GM12891 (cell line): Measurements from ENCODE around the gene MED13L.

Experiments
- DNase-seq: peaks from one replicate; pipeline ENCODE4 v3.0.0; 2011; ENCODE audit warnings: low spot score; ENCODE audit not compliant: insufficient read length
- FAIRE-seq: peaks from 2 replicates; lab custom pipeline; 2011; peaks lifted over from hg19 to GRCh38; lab: Jason Lieb, UNC
- PAX5 ChIP-seq: IDR thresholded peaks from 2 replicates; pipeline ENCODE4 v1.6.1; 2011; ENCODE audit warnings: low read length, moderate library complexity, mild to moderate bottlenecking; ENCODE audit not compliant: insufficient read depth, severe bottlenecking
- POLR2A ChIP-seq: IDR thresholded peaks from 2 replicates; pipeline ENCODE4 v1.6.1; 2011; ENCODE audit warnings: low read depth, low read length, control low read depth
- POLR2AphosphoS5 ChIP-seq: IDR thresholded peaks from 2 replicates; pipeline ENCODE4 v1.6.1; 2011; ENCODE audit warnings: low read depth, low read length, control low read depth
- POU2F2 ChIP-seq: IDR thresholded peaks from 2 replicates; pipeline ENCODE4 v1.6.1; 2011; ENCODE audit warnings: low read depth, mild to moderate bottlenecking, control low read depth, low read length, moderate library complexity
- SPI1 ChIP-seq: IDR thresholded peaks from 2 replicates; pipeline ENCODE4 v1.6.1; 2011; ENCODE audit warnings: low read depth, low read length, control low read depth
- TAF1 ChIP-seq: IDR thresholded peaks from 2 replicates; pipeline ENCODE4 v1.6.1; 2011; ENCODE audit warnings: low read depth, low read length, control low read depth

Gene MED13L

DNA sequence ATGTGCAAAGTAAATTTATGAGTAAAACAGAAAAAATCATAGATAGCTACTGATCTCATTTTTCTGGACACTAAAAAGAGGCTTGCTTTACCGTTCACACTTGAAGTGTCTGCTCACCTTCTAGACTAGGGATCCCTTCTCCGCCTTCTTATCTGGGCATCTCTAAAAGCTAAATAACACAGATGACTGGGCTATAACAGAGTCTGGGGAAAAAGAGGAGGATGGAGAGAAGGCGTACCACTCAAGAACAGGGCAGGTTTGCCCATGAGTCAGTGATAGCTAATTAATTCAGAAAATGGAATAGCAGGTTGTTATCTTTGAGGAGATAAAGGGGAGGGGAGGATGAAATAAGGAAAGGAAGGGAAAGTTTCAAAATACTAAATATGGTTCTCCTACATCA, 185.3 kb downstream of the MED13L start:
- FAIRE-seq (no peak), DNase-seq (no peak)
- TF ChIP-seq TAF1, result no peak
- no peak for TF ChIP-seq SPI1
- TF ChIP-seq PAX5, result no peak
- TF ChIP-seq POLR2A, result no peak

DNA sequence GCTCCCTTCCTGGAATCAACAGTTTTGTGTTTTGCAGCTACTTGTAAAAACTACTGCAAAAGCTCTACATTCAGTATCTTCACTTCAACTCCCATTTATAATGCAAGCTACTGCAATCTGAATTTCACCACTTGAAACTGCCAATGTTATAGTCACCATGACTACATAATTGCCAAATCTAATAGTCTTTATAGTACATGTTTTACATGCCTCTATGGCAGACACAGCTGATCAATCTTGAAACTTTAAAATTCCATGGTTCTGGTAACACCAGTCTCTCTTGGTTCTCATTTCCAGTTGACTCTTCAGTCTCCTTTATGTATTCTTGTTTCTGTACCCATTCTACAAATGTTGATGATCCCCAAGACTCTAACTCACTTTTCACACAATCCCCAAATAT, 185.9 kb downstream of the MED13L start:
- TF ChIP-seq POU2F2, result no peak
- TF ChIP-seq PAX5, result no peak
- TF ChIP-seq POLR2AphosphoS5, result no peak
- TF ChIP-seq POLR2A, result no peak
- no peak for TF ChIP-seq SPI1
- no peak for TF ChIP-seq TAF1
- FAIRE-seq, result no peak
- no peak for DNase-seq

DNA sequence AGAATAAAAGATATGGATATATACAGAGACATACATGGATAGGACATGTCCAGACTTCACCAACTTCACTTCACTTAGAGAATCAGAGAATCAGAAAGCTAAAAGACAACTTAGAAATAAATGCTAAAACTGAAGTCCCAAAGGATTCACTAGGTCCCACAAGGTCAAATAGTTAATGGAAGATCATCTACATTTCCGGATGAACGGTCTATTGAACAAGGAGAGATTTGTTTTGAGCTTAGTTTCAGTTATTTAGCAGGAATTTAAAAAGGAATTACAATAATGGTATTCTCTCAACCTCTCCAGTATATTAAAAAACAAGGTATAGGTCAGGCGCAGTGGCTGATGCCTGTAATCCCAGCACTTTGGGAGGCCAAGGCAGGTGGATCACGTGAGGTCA, 187.0 kb downstream of the MED13L start:
- TF ChIP-seq TAF1, result no peak
- TF ChIP-seq POLR2A, result no peak
- no peak for TF ChIP-seq POU2F2
- TF ChIP-seq POLR2AphosphoS5, result no peak
- no peak for TF ChIP-seq PAX5
- TF ChIP-seq SPI1, result no peak
- no peak for FAIRE-seq
- DNase-seq, result no peak

GRCh38 chr12:116089080-116089479, 188.4 kb downstream of the MED13L start:
- FAIRE-seq, result no peak
- TF ChIP-seq PAX5, result no peak
- TF ChIP-seq TAF1, result no peak
- no peak for TF ChIP-seq SPI1
- TF ChIP-seq POLR2A, result no peak
- no peak for TF ChIP-seq POLR2AphosphoS5
- no peak for TF ChIP-seq POU2F2
- DNase-seq, result no peak

DNA sequence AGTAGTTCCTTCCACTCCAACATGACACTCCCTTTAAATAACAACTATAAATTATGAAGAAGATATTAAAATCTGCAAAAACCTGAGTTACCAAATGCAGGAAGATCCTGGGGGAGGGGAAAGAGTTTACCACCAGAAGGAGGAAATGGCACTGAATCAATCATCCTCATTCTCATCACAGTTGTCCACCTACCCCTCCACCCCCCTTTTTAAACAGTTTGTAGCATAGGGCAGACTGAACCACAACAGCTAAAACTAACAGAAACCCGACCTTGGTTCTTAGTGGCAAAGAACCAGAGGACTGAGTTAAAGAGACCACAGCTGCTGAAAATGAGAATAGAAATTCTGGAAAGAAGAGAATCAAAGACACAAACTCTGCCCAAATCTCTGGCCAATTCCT, 189.5 kb downstream of the MED13L start:
- no peak for DNase-seq
- peak; percentile 31 for FAIRE-seq
- no peak for TF ChIP-seq PAX5
- no peak for TF ChIP-seq POLR2AphosphoS5
- peak; percentile 67 for TF ChIP-seq SPI1
- TF ChIP-seq POLR2A, result no peak
- TF ChIP-seq TAF1, result no peak

GRCh38 chr12:116087399-116087798, 190.1 kb downstream of the MED13L start:
- DNase-seq (no peak), FAIRE-seq (peak; percentile 56)
- TF ChIP-seq POLR2A (no peak), POLR2AphosphoS5 (no peak), SPI1 (no peak), TAF1 (no peak), POU2F2 (no peak), PAX5 (no peak)

DNA sequence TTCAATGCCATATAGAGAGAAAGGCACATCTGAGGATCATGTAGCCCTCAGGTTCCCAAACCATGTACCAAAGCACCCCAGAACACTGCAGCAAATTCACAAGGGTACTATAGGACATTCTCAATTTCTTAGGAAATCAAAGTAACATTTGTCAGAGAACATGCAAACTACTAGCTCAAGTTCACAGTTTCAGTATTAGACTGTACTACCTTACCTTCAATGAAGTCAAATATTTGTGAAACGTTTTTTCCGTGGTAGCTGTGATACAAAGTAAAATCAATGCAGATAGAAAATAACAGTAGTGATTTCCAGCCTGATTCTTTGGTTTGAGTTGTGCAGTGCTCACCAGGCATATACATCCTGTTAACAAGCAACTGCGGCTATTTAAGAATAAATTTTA, 197.1 kb downstream of the MED13L start:
- peak; percentile 54 for FAIRE-seq
- no peak for TF ChIP-seq PAX5
- no peak for TF ChIP-seq SPI1
- no peak for TF ChIP-seq POLR2AphosphoS5
- no peak for TF ChIP-seq POLR2A
- no peak for TF ChIP-seq TAF1
- TF ChIP-seq POU2F2, result no peak
- DNase-seq, result no peak

GRCh38 chr12:116078396-116078795, 199.1 kb downstream of the MED13L start:
- no peak for FAIRE-seq
- DNase-seq, result no peak
- TF ChIP-seq POU2F2, result no peak
- no peak for TF ChIP-seq POLR2AphosphoS5
- TF ChIP-seq SPI1, result no peak
- TF ChIP-seq PAX5, result no peak
- no peak for TF ChIP-seq TAF1
- TF ChIP-seq POLR2A, result no peak

GRCh38 chr12:116077431-116077830, 200.1 kb downstream of the MED13L start:
- TF ChIP-seq PAX5, result no peak
- no peak for TF ChIP-seq TAF1
- no peak for TF ChIP-seq POU2F2
- TF ChIP-seq SPI1, result no peak
- TF ChIP-seq POLR2A, result no peak
- TF ChIP-seq POLR2AphosphoS5, result no peak
- FAIRE-seq, result no peak
- DNase-seq, result no peak

GRCh38 chr12:116076399-116076798, 201.1 kb downstream of the MED13L start:
- FAIRE-seq (no peak), DNase-seq (no peak)

More at GRCh38 chr12:116076399-116076798, 201.1 kb downstream of the MED13L start:
- TF ChIP-seq POLR2A, result no peak
- TF ChIP-seq TAF1, result no peak
- no peak for TF ChIP-seq PAX5
- no peak for TF ChIP-seq POLR2AphosphoS5
- no peak for TF ChIP-seq POU2F2
